OCI-LY7 (cell line): ENCODE data around the gene ANKFY1. TPM values are rescaled to one million over a fixed set of nuclear protein-coding genes. Genes with fewer than 3 reads are reported as not detected.

Experiments used
- BruUV-seq: library from RNA; stranded (reverse); fragments of 400-500 nt; replicated peaks from 2 replicates; lab custom pipeline; 2021; lab: Mats Ljungman, UMichigan
- CTCF ChIA-PET: fragments of 300-600 bp; sonication (Branson Sonifier 250); formaldehyde crosslinking; loops from one replicate; lab custom pipeline; 2022; ENCODE audit warnings: antibody characterized with exemption; ENCODE audit not compliant: unreplicated experiment; lab: Charles Lee
- POLR2A ChIA-PET: fragments of 300-600 bp; sonication (Branson Sonifier 250); formaldehyde crosslinking; loops from one replicate; lab custom pipeline; 2022; ENCODE audit warnings: antibody characterized with exemption; lab: Charles Lee
- DNase-seq: peaks from one replicate; pipeline ENCODE4 v3.0.0-alpha.2; 2015; ENCODE audit warnings: low spot score
- H2AFZ ChIP-seq: fragments of 200-600 bp; sonication (generic), shearing (Covaris generic); 2 replicates; pipeline ENCODE4 v1.6.1; 2014; ENCODE audit warnings: mild to moderate bottlenecking, antibody characterized with exemption, low read length, moderate library complexity
- H3K27ac ChIP-seq: fragments of 200-600 bp; sonication (generic); 2 replicates; pipeline ENCODE4 v1.5.1; 2014; ENCODE audit warnings: mixed run types, low read depth, mild to moderate bottlenecking, moderate library complexity, low read length, inconsistent platforms; ENCODE audit not compliant: poor library complexity, severe bottlenecking
- H3K36me3 ChIP-seq: fragments of 200-600 bp; sonication (generic); 2 replicates; pipeline ENCODE4 v1.6.1; 2014; ENCODE audit warnings: mild to moderate bottlenecking, antibody characterized with exemption, low read length, moderate library complexity, mixed read lengths; ENCODE audit not compliant: insufficient read depth
- H3K4me1 ChIP-seq: fragments of 200-600 bp; sonication (generic); 2 replicates; pipeline ENCODE4 v1.5.1; 2014; ENCODE audit warnings: mild to moderate bottlenecking, low read length; ENCODE audit not compliant: insufficient read depth, poor library complexity, severe bottlenecking
- H3K4me2 ChIP-seq: fragments of 200-600 bp; sonication (generic); 2 replicates; pipeline ENCODE4 v1.6.1; 2014; ENCODE audit warnings: mild to moderate bottlenecking, low read length
- H3K4me3 ChIP-seq: fragments of 200-600 bp; sonication (generic); 2 replicates; pipeline ENCODE4 v1.5.1; 2014; ENCODE audit warnings: mild to moderate bottlenecking, low read depth, low read length; ENCODE audit not compliant: poor library complexity, severe bottlenecking
- H3K79me2 ChIP-seq: fragments of 200-600 bp; sonication (generic); 2 replicates; pipeline ENCODE4 v1.6.1; 2016; ENCODE audit warnings: low read depth, mild to moderate bottlenecking, low read length, moderate library complexity, mixed read lengths; ENCODE audit not compliant: insufficient read depth
- H3K9me2 ChIP-seq: fragments of 200-600 bp; sonication (generic); 2 replicates; pipeline ENCODE4 v1.6.1; 2016; ENCODE audit warnings: mild to moderate bottlenecking, low read length, mixed read lengths; ENCODE audit not compliant: insufficient read depth
- H3K9me3 ChIP-seq: fragments of 200-600 bp; sonication (generic); 2 replicates; pipeline ENCODE4 v1.6.1; 2014; ENCODE audit warnings: mild to moderate bottlenecking, mixed run types, low read length, mixed read lengths
- H4K20me1 ChIP-seq: fragments of 200-600 bp; sonication (generic); 2 replicates; pipeline ENCODE4 v1.6.1; 2014; ENCODE audit warnings: mild to moderate bottlenecking, antibody characterized with exemption, low read length, moderate library complexity, mixed read lengths; ENCODE audit not compliant: insufficient read depth
- CTCF ChIP-seq: fragments of 200-600 bp; sonication (generic); conservative IDR thresholded peaks from 2 replicates; pipeline ENCODE4 v1.5.1; 2014; ENCODE audit warnings: mild to moderate bottlenecking, antibody characterized with exemption, low read length, moderate library complexity, mixed read lengths
- EZH2phosphoT487 ChIP-seq: fragments of 200-600 bp; sonication (generic); IDR thresholded peaks from 2 replicates; pipeline ENCODE4 v1.6.1; 2018; ENCODE audit warnings: low read depth, borderline replicate concordance, mild to moderate bottlenecking, mixed run types, antibody characterized with exemption, low read length, moderate library complexity, mixed read lengths
- intact Hi-C: fragments of 100-400 bp; cut with micrococcal nuclease; formaldehyde crosslinking; loops from one replicate; pipeline ENCODE4 v1.10.0; 2022; ENCODE audit not compliant: unreplicated experiment
- total RNA-seq, 2 experiments: library from RNA; depleted of rRNA in 1 of 2; stranded (reverse); fragments of >200 nt in 1 of 2; shearing (Covaris generic) in 1 of 2; gene quantifications; 2 replicates each; pipeline ENCODE4 v1.2.3, GENCODE V29; 2014 to 2022

ANKFY1 gene
- total RNA-seq, 2 experiments from 2014 or later, result 25.9 to 56.7 TPM

GRCh38 chr17:4229627-4230541 is 33.9 kb downstream of the ANKFY1 start:
- Histone ChIP-seq H2AFZ (no peak overlapping the region), H3K27ac (no peak overlapping the region), H3K9me3 (no peaks in the 10 kb centered on the region), H3K4me1 (no peaks in the 10 kb centered on the region), H3K79me2 (no peaks in the 10 kb centered on the region), H4K20me1 (no peaks in the 10 kb centered on the region), H3K4me3 (no peak overlapping the region), H3K9me2 (no peaks in the 10 kb centered on the region), H3K4me2 (no peak overlapping the region), H3K36me3 (peaks cover 70% of the 10 kb centered on the region)
- DNase-seq, result no peak
- CTCF ChIA-PET, result no interaction called here
- POLR2A ChIA-PET, result interaction anchor here (1.3 kb wide), 1 partner anchor 13 kb away, joined by 3 read pairs; no protein-coding TSS in a partner anchor
- intact Hi-C loops, result no loop called here
- BruUV-seq, result no TSS peak
- no peak for TF ChIP-seq CTCF

GRCh38 chr17:4221899-4222659 is 41.7 kb downstream of the ANKFY1 start:
- no peaks in the 10 kb centered on the region for H3K9me2 ChIP-seq
- TF ChIP-seq EZH2phosphoT487, result no peak
- TF ChIP-seq CTCF, result no peak
- intact Hi-C loops, result no loop called here
- ChIA-PET POLR2A (interaction anchor here (0.6 to 0.7 kb wide), 2 partner anchors 17 to 201 kb away, joined by 3 read pairs; no protein-coding TSS in a partner anchor), CTCF (no interaction called here)
- H3K4me3 ChIP-seq, result no peak overlapping the region
- peaks cover 39% of the 10 kb centered on the region for H3K36me3 ChIP-seq
- H3K79me2 ChIP-seq, result no peaks in the 10 kb centered on the region
- no peak overlapping the region for H3K27ac ChIP-seq
- no peak overlapping the region for H3K4me2 ChIP-seq
- H3K4me1 ChIP-seq, result no peaks in the 10 kb centered on the region
- BruUV-seq, result no TSS peak
- no peaks in the 10 kb centered on the region for H3K9me3 ChIP-seq
- DNase-seq, result no peak
- H2AFZ ChIP-seq, result no peak overlapping the region
- H4K20me1 ChIP-seq, result no peaks in the 10 kb centered on the region; the same call in 1 of the 2 replicates
